IMR-90 (cell line): Measurements from ENCODE around the gene ACOT7. TPM values are rescaled to one million over a fixed set of nuclear protein-coding genes. Genes with fewer than 3 reads are reported as not detected.

Source experiments
- ATAC-seq: fragments of 200-7000 bp; cut with Tn5 transposase; 2 replicates; pipeline ENCODE4 v1.9.1; 2020; ENCODE audit warnings: low read depth, mild to moderate bottlenecking, moderate library complexity
- BruUV-seq: library from RNA; stranded (reverse); fragments of 400-500 nt; replicated peaks from 2 replicates; lab custom pipeline; 2021; lab: Mats Ljungman, UMichigan
- CTCF ChIA-PET: fragments of 300-600 bp; formaldehyde crosslinking; extraction: SDS; loops from one replicate; lab custom pipeline; 2021; ENCODE audit warnings: antibody characterized with exemption; lab: Yijun Ruan, JAX
- POLR2A ChIA-PET: fragments of 300-600 bp; sonication (Branson Sonifier 250); formaldehyde crosslinking; loops from one replicate; lab custom pipeline; 2022; ENCODE audit warnings: antibody characterized with exemption; ENCODE audit not compliant: unreplicated experiment; lab: Charles Lee
- DNase-seq: peaks from one replicate; pipeline ENCODE4 v3.0.0; 2013
- H2AFZ ChIP-seq: replicated peaks from 2 replicates; pipeline ENCODE3; 2013; ENCODE audit warnings: low read length, mild to moderate bottlenecking; ENCODE audit not compliant: poor library complexity
- H2AK5ac ChIP-seq: 2 replicates; pipeline ENCODE4 v1.6.1; 2013; ENCODE audit warnings: low read depth, low read length, inconsistent platforms
- H2AK9ac ChIP-seq: replicated peaks from 2 replicates; pipeline ENCODE3; 2013; ENCODE audit warnings: mild to moderate bottlenecking, low read depth, low read length, moderate library complexity; ENCODE audit not compliant: poor library complexity
- H2BK120ac ChIP-seq: 2 replicates; pipeline ENCODE4 v1.6.1; 2013; ENCODE audit warnings: low read depth, low read length, inconsistent platforms
- H2BK15ac ChIP-seq: 3 replicates; pipeline ENCODE4 v1.6.1; 2013; ENCODE audit warnings: low read depth, low read length, inconsistent platforms
- H2BK20ac ChIP-seq: 2 replicates; pipeline ENCODE4 v1.6.1; 2013; ENCODE audit warnings: low read depth, mild to moderate bottlenecking, inconsistent platforms, low read length, moderate library complexity
- H2BK5ac ChIP-seq: 2 replicates; pipeline ENCODE4 v1.6.1; 2013; ENCODE audit warnings: mild to moderate bottlenecking, low read depth, low read length, inconsistent platforms; ENCODE audit not compliant: poor library complexity, severe bottlenecking
- H3K14ac ChIP-seq: replicated peaks from 2 replicates; pipeline ENCODE4 v1.6.1; 2013; ENCODE audit warnings: low read depth, low read length, inconsistent platforms
- H3K18ac ChIP-seq: 2 replicates; pipeline ENCODE4 v1.6.1; 2013; ENCODE audit warnings: low read depth, low read length, control low read depth
- H3K23ac ChIP-seq: 2 replicates; pipeline ENCODE4 v1.6.1; 2013; ENCODE audit warnings: low read depth, low read length, inconsistent platforms
- H3K27ac ChIP-seq: 2 replicates; pipeline ENCODE4 v1.5.1; 2013; ENCODE audit warnings: mild to moderate bottlenecking, control low read depth, low read length; ENCODE audit not compliant: insufficient read depth
- H3K27me3 ChIP-seq: 2 replicates; pipeline ENCODE4 v1.6.1; 2013; ENCODE audit warnings: low read length; ENCODE audit not compliant: control insufficient read depth, insufficient read depth
- H3K36me3 ChIP-seq: 2 replicates; pipeline ENCODE4 v1.6.1; 2013; ENCODE audit warnings: low read length, mixed read lengths; ENCODE audit not compliant: control insufficient read depth, insufficient read depth
- H3K4ac ChIP-seq: 2 replicates; pipeline ENCODE4 v1.6.1; 2013; ENCODE audit warnings: low read depth, low read length, inconsistent platforms
- H3K4me1 ChIP-seq: 2 replicates; pipeline ENCODE4 v1.6.1; 2013; ENCODE audit warnings: low read length, mixed read lengths; ENCODE audit not compliant: control insufficient read depth, insufficient read depth
- H3K4me2 ChIP-seq: 2 replicates; pipeline ENCODE4 v1.6.1; 2013; ENCODE audit warnings: low read depth, mild to moderate bottlenecking, control low read depth, low read length, moderate library complexity
- H3K4me3 ChIP-seq: 2 replicates; pipeline ENCODE4 v1.5.1; 2013; ENCODE audit warnings: low read depth, mild to moderate bottlenecking, control low read depth, low read length, moderate library complexity; ENCODE audit not compliant: insufficient read depth
- H3K56ac ChIP-seq: 2 replicates; pipeline ENCODE4 v1.6.1; 2013; ENCODE audit warnings: low read length, inconsistent platforms; ENCODE audit not compliant: insufficient read depth; ENCODE audit errors: extremely low read depth
- H3K79me1 ChIP-seq, 2 experiments: 2 replicates each; pipeline ENCODE4 v1.6.1; 2013; ENCODE audit warnings: low read length in 2 of 2, inconsistent platforms in 1 of 2, low read depth in 1 of 2
- H3K9ac ChIP-seq: 2 replicates; pipeline ENCODE4 v1.6.1; 2013; ENCODE audit warnings: low read depth, low read length, control low read depth
- H3K9me1 ChIP-seq: 2 replicates; pipeline ENCODE4 v1.6.1; 2013; ENCODE audit warnings: low read length, inconsistent platforms; ENCODE audit not compliant: insufficient read depth
- H3K9me3 ChIP-seq: 2 replicates; pipeline ENCODE4 v1.6.1; 2013; ENCODE audit warnings: low read length; ENCODE audit not compliant: control insufficient read depth, insufficient read depth
- H4K20me1 ChIP-seq: 2 replicates; pipeline ENCODE4 v1.6.1; 2013; ENCODE audit warnings: low read length, inconsistent platforms; ENCODE audit not compliant: insufficient read depth
- H4K5ac ChIP-seq: 2 replicates; pipeline ENCODE4 v1.6.1; 2013; ENCODE audit warnings: mild to moderate bottlenecking, low read depth, low read length, control low read depth
- H4K8ac ChIP-seq, 2 experiments: 2 replicates each; pipeline ENCODE4 v1.6.1; 2013; ENCODE audit warnings: low read depth in 2 of 2, low read length in 2 of 2, control low read depth in 1 of 2, inconsistent platforms in 1 of 2
- H4K91ac ChIP-seq: 2 replicates; pipeline ENCODE4 v1.6.1; 2013; ENCODE audit warnings: low read depth, low read length, inconsistent platforms; ENCODE audit not compliant: insufficient read depth
- BHLHE40 ChIP-seq: fragments of 150-350 bp; IDR thresholded peaks from 2 replicates; pipeline ENCODE4 v1.6.1; 2016; ENCODE audit warnings: mild to moderate bottlenecking, low read depth, low read length
- CEBPB ChIP-seq: IDR thresholded peaks from 2 replicates; pipeline ENCODE4 v1.6.1; 2012; ENCODE audit warnings: low read depth, low read length, improper control_type of control experiment
- CHD1 ChIP-seq: IDR thresholded peaks from 2 replicates; pipeline ENCODE4 v1.6.1; 2012; ENCODE audit warnings: low read depth, low read length, improper control_type of control experiment
- FOS ChIP-seq: fragments of 150-350 bp; IDR thresholded peaks from 2 replicates; pipeline ENCODE4 v1.6.1; 2016; ENCODE audit warnings: low read depth, low read length
- MAFK ChIP-seq: IDR thresholded peaks from 2 replicates; pipeline ENCODE4 v1.6.1; 2012; ENCODE audit warnings: low read depth, low read length, improper control_type of control experiment
- MAZ ChIP-seq: IDR thresholded peaks from 2 replicates; pipeline ENCODE4 v1.6.1; 2012; ENCODE audit warnings: low read depth, mild to moderate bottlenecking, low read length, improper control_type of control experiment, moderate library complexity, borderline replicate concordance
- POLR2A ChIP-seq: IDR thresholded peaks from 2 replicates; pipeline ENCODE4 v1.6.1; 2012; ENCODE audit warnings: mild to moderate bottlenecking, low read depth, low read length
- RAD21 ChIP-seq: IDR thresholded peaks from 2 replicates; pipeline ENCODE4 v1.6.1; 2012; ENCODE audit warnings: low read length, improper control_type of control experiment
- RCOR1 ChIP-seq: IDR thresholded peaks from 2 replicates; pipeline ENCODE4 v1.6.1; 2012; ENCODE audit warnings: mild to moderate bottlenecking, low read length, improper control_type of control experiment; ENCODE audit not compliant: insufficient replicate concordance
- RFX5 ChIP-seq: IDR thresholded peaks from 2 replicates; pipeline ENCODE4 v1.8.0; 2012; ENCODE audit warnings: low read depth, mild to moderate bottlenecking, low read length, moderate library complexity
- SMC3 ChIP-seq: fragments of 150-350 bp; IDR thresholded peaks from 2 replicates; pipeline ENCODE4 v1.6.1; 2016; ENCODE audit warnings: low read depth, mild to moderate bottlenecking, antibody characterized with exemption, low read length, moderate library complexity
- USF2 ChIP-seq: fragments of 150-350 bp; IDR thresholded peaks from 2 replicates; pipeline ENCODE4 v1.6.1; 2017; ENCODE audit warnings: mild to moderate bottlenecking, antibody characterized with exemption, low read length, low read depth
- WGBS, 2 experiments: methylation state at CpG; one replicate each; pipeline versions ENCODE4 v1.1.5 to v1.1.7; 2013; ENCODE audit warnings: missing lambda C conversion rate in 2 of 2; ENCODE audit not compliant: insufficient read length in 1 of 2; ENCODE audit errors: extremely low coverage in 2 of 2; 5-methylcytosine and 5-hydroxymethylcytosine counted together
- dilution Hi-C: fragments of 300-500 bp; cut with HindIII; formaldehyde crosslinking; loops from one replicate; pipeline ENCODE4 v1.14.3; 2018; ENCODE audit warnings: low sequenced_read_pairs; ENCODE audit not compliant: unreplicated experiment
- in situ Hi-C: fragments of 300-500 bp; cut with MboI; formaldehyde crosslinking; loops from 3 replicates; pipeline ENCODE4 v1.14.3; 2019; ENCODE audit warnings: low sequenced_read_pairs, inconsistent platforms, mixed read lengths
- intact Hi-C: fragments of 100-400 bp; cut with micrococcal nuclease; formaldehyde crosslinking; loops from 2 replicates; pipeline ENCODE4 v1.10.0; 2022
- polyA plus RNA-seq, 3 experiments: library from polyadenylated mRNA; depleted of rRNA; stranded (reverse); fragments of >200 nt; gene quantifications; 2 replicates each; pipeline ENCODE4 v1.2.3, GENCODE V29; 2012; ENCODE audit warnings: low replicate concordance in 1 of 3
- total RNA-seq: library from RNA; depleted of rRNA; stranded (reverse); fragments of >200 nt; gene quantifications from 2 replicates; pipeline ENCODE4 v1.2.3, GENCODE V29; 2012
- TF ChIP-seq, protein P1 (sequence below): fragments of 150-350 bp; IDR thresholded peaks from 2 replicates; pipeline ENCODE4 v1.6.1; 2016; ENCODE audit warnings: low read depth, mild to moderate bottlenecking, low read length, moderate library complexity, borderline replicate concordance

ACOT7 gene
- total and polyA plus RNA-seq, 2 of the 4 experiments (the other 2 are of a cell fraction): 51.6 to 242 TPM

- CTCF ChIA-PET: interaction anchor here (0.5 kb wide), 1 partner anchor 182 kb away, joined by 3 read pairs; no protein-coding TSS in a partner anchor
These were observed 160.2 kb downstream of the ACOT7 start for GRCh38 chr1:6233376-6233775.

More at GRCh38 chr1:6233376-6233775, 160.2 kb downstream of the ACOT7 start:
- H3K9me3 ChIP-seq: no peaks in the 10 kb centered on the region
- H3K4ac ChIP-seq: no peak overlapping the region
- H2BK15ac ChIP-seq: no peak overlapping the region
- H3K27me3 ChIP-seq: no peaks in the 10 kb centered on the region
- intact Hi-C loops (no loop called here), dilution Hi-C loops (no loop called here), in situ Hi-C loops (no loop called here)
- DNase-seq (no peak), ATAC-seq (no peak)
- H4K8ac ChIP-seq: no peak overlapping the region
- H2BK20ac ChIP-seq: no peak overlapping the region
- H3K27ac ChIP-seq: no peak overlapping the region
- H3K4me3 ChIP-seq: no peak overlapping the region
- no peak overlapping the region for H3K18ac ChIP-seq
- no peak overlapping the region for H4K91ac ChIP-seq
- H4K5ac ChIP-seq: no peak overlapping the region
- H4K20me1 ChIP-seq: peaks cover 4% of the 10 kb centered on the region; the same call in 1 of the 2 replicates
- H2BK5ac ChIP-seq: no peak overlapping the region
- no peak overlapping the region for H2AK9ac ChIP-seq
- H3K36me3 ChIP-seq: peaks cover 22% of the 10 kb centered on the region
- no peak overlapping the region for H3K9ac ChIP-seq
- H3K4me2 ChIP-seq: no peak overlapping the region
- H2BK120ac ChIP-seq: no peak overlapping the region
- no peak overlapping the region for H2AFZ ChIP-seq
- 50% methylated on average over 1 of the region's 1 CpG; no CpG with 5 or more reads in 1 of the 2 experiments for WGBS, 2 experiments
- H3K4me1 ChIP-seq: peaks cover 4% of the 10 kb centered on the region; the same call in 1 of the 2 replicates
- BruUV-seq: no TSS peak
- H3K9me1 ChIP-seq: no peaks in the 10 kb centered on the region; the same call in 1 of the 2 replicates
- TF ChIP-seq MAFK (no peak), USF2 (no peak), RFX5 (no peak), RAD21 (no peak), MAZ (no peak), SMC3 (no peak), CEBPB (no peak), RCOR1 (no peak), BHLHE40 (no peak), CHD1 (no peak), POLR2A (no peak), FOS (no peak)
- TF ChIP-seq, protein P1, sequence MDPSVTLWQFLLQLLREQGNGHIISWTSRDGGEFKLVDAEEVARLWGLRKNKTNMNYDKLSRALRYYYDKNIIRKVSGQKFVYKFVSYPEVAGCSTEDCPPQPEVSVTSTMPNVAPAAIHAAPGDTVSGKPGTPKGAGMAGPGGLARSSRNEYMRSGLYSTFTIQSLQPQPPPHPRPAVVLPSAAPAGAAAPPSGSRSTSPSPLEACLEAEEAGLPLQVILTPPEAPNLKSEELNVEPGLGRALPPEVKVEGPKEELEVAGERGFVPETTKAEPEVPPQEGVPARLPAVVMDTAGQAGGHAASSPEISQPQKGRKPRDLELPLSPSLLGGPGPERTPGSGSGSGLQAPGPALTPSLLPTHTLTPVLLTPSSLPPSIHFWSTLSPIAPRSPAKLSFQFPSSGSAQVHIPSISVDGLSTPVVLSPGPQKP: no peak
- H3K79me1 ChIP-seq: peaks cover 29 to 31% of the 10 kb centered on the region in 2 experiments
- no peak overlapping the region for H2AK5ac ChIP-seq
- H3K14ac ChIP-seq: no peak overlapping the region
- POLR2A ChIA-PET: no interaction called here
- no peak overlapping the region for H3K56ac ChIP-seq
- H3K23ac ChIP-seq: peak overlapping the region; percentile 42; the same call in 1 of the 2 replicates
